ENCODE data around the gene ADISSP. TPM values are rescaled to one million over a fixed set of nuclear protein-coding genes. Genes with fewer than 3 reads are reported as not detected.

The ADISSP gene
- total RNA-seq, 4 donors from 2014 or later, result 36.1 to 74.7 (median 59.3) TPM

GRCh38 chr20:3727401-3728021 is 40.0 kb downstream of the ADISSP start:
- peak overlapping the region in 3 of 4 donors; percentile 42 to 58 (median 51) for H3K27ac ChIP-seq
- no peaks in the 10 kb centered on the region for H3K9me3 ChIP-seq
- 9 to 23% methylated on average over 7 to 11 of the region's 11 CpGs for WGBS, 2 donors (ENCODE audit: low coverage in 1 of 2)
- ATAC-seq, result peak; percentile 68
- H3K4me3 ChIP-seq, result peak overlapping the region in 1 of 2 donors; percentile 14
- H3K36me3 ChIP-seq, result no peaks in the 10 kb centered on the region
- H3K4me1 ChIP-seq, result peaks cover 0 to 30% (median 11%) of the 10 kb centered on the region in 3 donors
- TF ChIP-seq POLR2A (IDR thresholded peaks at IDR 0.05), result no peak
- no peak for TF ChIP-seq CTCF (IDR thresholded peaks at IDR 0.05)
- no peak for TF ChIP-seq POLR2AphosphoS5 (IDR thresholded peaks at IDR 0.05)
- no peak for TF ChIP-seq EP300 (IDR thresholded peaks at IDR 0.05)
- peaks cover 52% of the 10 kb centered on the region for H3K27me3 ChIP-seq

GRCh38 chr20:3724356-3724755 is 43.2 kb downstream of the ADISSP start:
- TF ChIP-seq CTCF (IDR thresholded peaks at IDR 0.05) (no peak), POLR2AphosphoS5 (IDR thresholded peaks at IDR 0.05) (no peak), EP300 (IDR thresholded peaks at IDR 0.05) (no peak), POLR2A (IDR thresholded peaks at IDR 0.05) (no peak)
- no peak for ATAC-seq

GRCh38 chr20:3723284-3723683 is 44.3 kb downstream of the ADISSP start:
- Histone ChIP-seq H3K27me3 (peaks cover 24% of the 10 kb centered on the region), H3K36me3 (no peaks in the 10 kb centered on the region), H3K27ac (no peak overlapping the region), H3K9me3 (no peaks in the 10 kb centered on the region), H3K4me1 (peaks cover 0 to 12% (median 0%) of the 10 kb centered on the region in 3 donors), H3K4me3 (no peak overlapping the region)
- WGBS, 2 donors (ENCODE audit: low coverage in 1 of 2), result 89% methylated on average over 6 of the region's 8 CpGs; no CpG with 5 or more reads in 1 of the 2 donors
- no peak for ATAC-seq
- TF ChIP-seq POLR2AphosphoS5 (IDR thresholded peaks at IDR 0.05), result no peak
- TF ChIP-seq EP300 (IDR thresholded peaks at IDR 0.05), result no peak
- no peak for TF ChIP-seq POLR2A (IDR thresholded peaks at IDR 0.05)
- no peak for TF ChIP-seq CTCF (IDR thresholded peaks at IDR 0.05)

More at GRCh38 chr20:3724356-3724755, 43.2 kb downstream of the ADISSP start:
- Histone ChIP-seq H3K4me3 (no peak overlapping the region), H3K4me1 (peaks cover 0 to 22% (median 6%) of the 10 kb centered on the region in 3 donors), H3K27ac (no peak overlapping the region), H3K9me3 (no peaks in the 10 kb centered on the region), H3K27me3 (peaks cover 27% of the 10 kb centered on the region), H3K36me3 (no peaks in the 10 kb centered on the region)
- WGBS, 2 donors (ENCODE audit: low coverage in 1 of 2), result 69 to 100% methylated on average over 1 to 4 of the region's 4 CpGs

- H3K27me3 ChIP-seq, result peaks cover 29% of the 10 kb centered on the region
- H3K4me1 ChIP-seq, result no peaks in the 10 kb centered on the region
- H3K36me3 ChIP-seq, result no peaks in the 10 kb centered on the region
- 83 to 89% methylated on average over 4 of the region's 4 CpGs for WGBS, 2 donors (ENCODE audit: low coverage in 1 of 2)
- no peak overlapping the region for H3K27ac ChIP-seq
- no peak overlapping the region for H3K4me3 ChIP-seq
- TF ChIP-seq CTCF (IDR thresholded peaks at IDR 0.05) (no peak), POLR2AphosphoS5 (IDR thresholded peaks at IDR 0.05) (no peak), EP300 (IDR thresholded peaks at IDR 0.05) (no peak), POLR2A (IDR thresholded peaks at IDR 0.05) (no peak)
- ATAC-seq, result no peak
- no peaks in the 10 kb centered on the region for H3K9me3 ChIP-seq
Measured at GRCh38 chr20:3721912-3722311, 45.6 kb downstream of the ADISSP start.

GRCh38 chr20:3720626-3721025 is 46.9 kb downstream of the ADISSP start:
- Histone ChIP-seq H3K27me3 (peaks cover 24% of the 10 kb centered on the region), H3K27ac (no peak overlapping the region), H3K9me3 (no peaks in the 10 kb centered on the region), H3K4me3 (no peak overlapping the region), H3K4me1 (no peaks in the 10 kb centered on the region), H3K36me3 (no peaks in the 10 kb centered on the region)
- TF ChIP-seq POLR2A (IDR thresholded peaks at IDR 0.05) (no peak), POLR2AphosphoS5 (IDR thresholded peaks at IDR 0.05) (no peak), EP300 (IDR thresholded peaks at IDR 0.05) (no peak), CTCF (IDR thresholded peaks at IDR 0.05) (no peak)
- ATAC-seq, result no peak
- WGBS, 2 donors (ENCODE audit: low coverage in 1 of 2), result 52 to 64% methylated on average over 6 of the region's 6 CpGs

Measured in gastroesophageal sphincter (tissue), 4 donors.